ENCODE results near the gene CABP4.
A peak's percentile ranks its signal among the peaks of the same experiment; 100 is the strongest.
"Not testable (repeated sequence)": the region's sequence is repeated elsewhere in the genome, so short reads cannot be mapped to it uniquely, and the experiment has no call there.

CABP4 gene

DNA sequence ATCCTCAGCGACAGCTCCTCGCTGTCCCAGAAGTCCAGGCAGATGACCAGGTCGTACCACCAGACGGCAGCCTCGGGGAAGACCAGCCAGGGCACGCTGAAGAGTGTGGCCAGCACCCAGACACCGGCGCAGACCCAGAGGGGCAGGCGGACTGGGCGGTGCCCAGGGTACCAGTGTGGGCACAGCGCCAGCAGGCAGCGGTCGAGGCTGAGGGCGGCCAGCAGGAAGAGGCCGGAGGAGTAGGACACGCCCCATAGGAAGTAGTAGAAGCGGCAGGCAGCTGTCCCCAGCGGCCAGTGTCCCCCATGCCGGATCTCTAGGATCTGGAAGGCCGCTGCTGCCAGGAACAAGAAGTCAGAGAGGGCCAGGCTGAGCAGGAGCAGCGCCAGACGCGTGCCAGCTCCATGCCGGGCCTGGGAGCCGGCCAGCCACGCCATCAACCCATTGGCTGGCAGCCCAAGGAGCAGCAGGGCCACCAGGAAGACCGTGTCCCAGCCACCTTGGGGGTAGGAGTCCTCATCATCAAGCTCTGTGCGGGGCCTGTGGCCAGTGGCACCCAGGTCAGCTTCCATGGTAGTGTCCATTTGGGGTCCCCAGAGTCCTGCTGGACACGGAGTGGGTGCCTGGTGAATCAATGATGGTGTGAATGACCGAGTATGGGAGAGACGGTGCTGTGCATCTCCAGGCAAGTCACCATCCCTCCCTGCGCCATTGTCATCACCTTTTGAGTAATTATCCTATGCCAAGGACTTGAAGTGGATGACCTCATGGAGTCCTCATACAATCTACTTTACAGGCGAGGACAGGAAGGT is 2.8 kb upstream of the CABP4 start, which contains the start of gene GPR152:
Gene GPR152 (minus strand): TSS at position 589 of the 812 bp plus-strand sequence. CDS start 5 bp downstream, at position 584.
- no peak within 1 kb of the TSS for H3K4me3 Mint-ChIP-seq
- peaks cover 10% of the 10 kb centered on the region for H3K4me1 Mint-ChIP-seq (ENCODE audit: low read depth)
- H3K27me3 Mint-ChIP-seq (ENCODE audit: low read depth): no peaks in the 10 kb centered on the region
- no peak within 1 kb of the TSS for H3K27ac Mint-ChIP-seq
- no peaks in the 10 kb centered on the region for H3K36me3 Mint-ChIP-seq (ENCODE audit: low read depth)
- no peaks in the 10 kb centered on the region for H3K9me3 Mint-ChIP-seq

DNA sequence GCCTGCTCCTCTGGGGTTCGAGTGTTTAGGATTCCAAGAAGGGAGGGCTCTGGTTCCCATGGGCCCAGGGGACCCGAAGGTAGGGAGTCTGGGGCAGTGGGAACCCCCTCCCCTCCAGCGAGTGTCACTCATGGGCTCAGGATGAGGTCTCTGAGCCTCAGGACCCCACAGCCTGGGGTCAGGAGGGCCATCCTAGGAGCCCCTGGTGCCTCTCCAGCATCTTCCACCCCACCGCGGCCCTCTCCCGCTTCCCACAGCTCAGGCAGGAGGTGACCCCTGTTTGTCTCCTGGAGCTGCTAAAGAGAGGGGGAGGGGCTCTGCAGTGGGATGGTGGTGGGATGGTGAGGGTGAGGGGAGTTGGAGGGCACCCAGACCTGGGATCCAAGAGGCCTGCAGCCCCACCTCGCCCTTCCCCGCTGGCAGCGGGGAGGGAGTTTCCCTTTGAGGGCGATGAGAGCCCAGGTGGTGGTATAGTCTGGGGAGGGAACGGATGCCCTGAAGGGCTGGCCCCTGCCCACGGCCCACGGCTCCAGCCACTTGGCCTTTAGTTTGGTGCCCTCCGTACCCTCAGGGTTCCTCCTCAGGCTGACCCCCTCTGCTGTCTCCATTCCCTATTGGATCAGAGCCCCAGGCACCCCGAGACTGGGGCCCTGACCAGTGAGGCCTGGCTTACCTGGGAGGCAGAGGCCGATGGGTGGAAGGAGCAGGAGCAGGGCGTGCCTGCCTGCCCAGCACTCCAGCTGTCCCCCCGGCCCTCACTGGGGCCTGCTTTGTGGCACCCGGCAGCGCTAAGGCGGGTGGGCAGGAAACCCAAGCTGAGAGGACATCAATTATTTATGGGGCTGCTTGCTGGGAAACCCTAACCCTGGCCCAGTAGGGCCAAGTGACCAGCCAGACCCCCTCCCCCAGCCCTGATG is 1.1 kb upstream of the CABP4 start:
- Mint-ChIP-seq H3K36me3 (ENCODE audit: low read depth) (no peaks in the 10 kb centered on the region), H3K9me3 (no peaks in the 10 kb centered on the region), H3K4me3 (no peak overlapping the region), H3K27ac (no peak overlapping the region), H3K27me3 (ENCODE audit: low read depth) (no peaks in the 10 kb centered on the region), H3K4me1 (ENCODE audit: low read depth) (peaks cover 3% of the 10 kb centered on the region)

DNA sequence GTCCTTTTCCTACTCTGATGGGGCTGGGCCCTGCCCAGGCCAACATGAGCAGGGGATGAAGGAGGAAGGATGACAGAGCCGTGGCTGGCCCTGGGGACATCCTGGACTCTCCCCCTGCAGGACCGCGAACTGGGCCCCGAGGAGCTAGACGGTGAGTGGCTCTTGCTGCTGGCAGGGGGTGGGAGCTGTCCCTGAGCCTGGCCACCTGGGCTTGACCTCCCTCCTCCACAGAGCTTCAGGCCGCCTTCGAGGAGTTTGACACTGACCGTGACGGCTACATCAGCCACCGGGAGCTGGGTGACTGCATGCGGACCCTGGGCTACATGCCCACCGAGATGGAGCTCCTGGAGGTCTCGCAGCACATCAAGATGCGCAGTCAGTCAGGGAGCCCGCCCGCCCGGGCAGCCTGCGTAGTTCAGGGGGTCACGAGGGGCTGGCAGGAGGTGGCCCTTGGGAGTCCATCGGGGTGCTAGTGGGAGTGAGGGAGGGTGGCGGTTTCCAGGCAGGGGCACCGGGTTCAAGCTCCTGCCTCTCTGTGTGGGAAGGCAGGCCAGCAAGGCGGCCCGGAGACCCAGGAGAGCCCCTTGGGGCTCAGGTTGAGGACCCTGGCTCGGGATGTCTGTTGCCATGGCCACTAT is 1.0 kb downstream of the CABP4 start:
- Mint-ChIP-seq H3K27me3 (ENCODE audit: low read depth) (peaks cover 3% of the 10 kb centered on the region), H3K4me1 (ENCODE audit: low read depth) (no peaks in the 10 kb centered on the region), H3K36me3 (ENCODE audit: low read depth) (no peaks in the 10 kb centered on the region), H3K27ac (no peak overlapping the region), H3K9me3 (no peaks in the 10 kb centered on the region), H3K4me3 (no peak overlapping the region)

DNA sequence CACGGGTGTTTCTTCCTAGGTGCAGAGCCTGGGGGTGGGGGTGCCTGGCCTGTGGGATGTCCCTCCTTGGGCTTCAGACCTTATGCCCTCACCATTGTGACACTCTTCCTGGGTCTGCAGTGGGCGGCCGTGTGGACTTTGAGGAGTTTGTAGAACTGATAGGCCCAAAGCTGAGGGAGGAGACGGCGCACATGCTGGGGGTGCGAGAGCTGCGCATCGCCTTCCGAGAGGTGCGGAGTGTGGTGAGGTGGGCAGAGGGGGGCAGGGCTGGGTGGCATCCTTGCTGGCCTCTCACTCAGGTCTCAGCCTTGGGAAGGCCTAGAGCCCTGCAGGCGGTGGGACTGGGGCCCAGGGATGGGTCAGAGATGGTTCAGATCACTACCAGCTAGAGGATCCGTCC is 2.3 kb downstream of the CABP4 start:
- peaks cover 3% of the 10 kb centered on the region for H3K27me3 Mint-ChIP-seq (ENCODE audit: low read depth)
- H3K27ac Mint-ChIP-seq: no peak overlapping the region
- no peaks in the 10 kb centered on the region for H3K36me3 Mint-ChIP-seq (ENCODE audit: low read depth)
- H3K9me3 Mint-ChIP-seq: no peaks in the 10 kb centered on the region
- no peak overlapping the region for H3K4me3 Mint-ChIP-seq
- no peaks in the 10 kb centered on the region for H3K4me1 Mint-ChIP-seq (ENCODE audit: low read depth)

DNA sequence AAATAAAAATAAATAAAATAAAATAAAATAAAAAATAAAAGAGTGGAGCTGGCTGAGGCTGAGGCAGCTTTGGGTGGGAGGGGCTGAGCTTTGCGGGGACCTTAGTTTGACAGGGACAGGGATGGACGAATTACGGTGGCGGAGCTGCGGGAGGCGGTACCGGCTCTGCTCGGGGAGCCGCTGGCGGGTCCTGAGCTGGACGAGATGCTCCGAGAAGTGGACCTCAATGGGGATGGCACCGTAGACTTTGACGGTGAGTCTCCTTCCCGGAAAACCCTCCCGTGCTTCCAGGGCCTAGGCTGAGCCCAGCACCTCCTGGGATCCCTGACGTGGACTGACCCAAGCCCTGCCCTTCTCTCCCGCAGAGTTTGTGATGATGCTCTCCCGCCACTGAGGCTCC is 3.1 kb downstream of the CABP4 start:
- peaks cover 3% of the 10 kb centered on the region for H3K27me3 Mint-ChIP-seq (ENCODE audit: low read depth)
- no peak overlapping the region for H3K4me3 Mint-ChIP-seq
- no peaks in the 10 kb centered on the region for H3K36me3 Mint-ChIP-seq (ENCODE audit: low read depth)
- no peak overlapping the region for H3K27ac Mint-ChIP-seq
- H3K9me3 Mint-ChIP-seq: no peaks in the 10 kb centered on the region
- H3K4me1 Mint-ChIP-seq (ENCODE audit: low read depth): no peaks in the 10 kb centered on the region

DNA sequence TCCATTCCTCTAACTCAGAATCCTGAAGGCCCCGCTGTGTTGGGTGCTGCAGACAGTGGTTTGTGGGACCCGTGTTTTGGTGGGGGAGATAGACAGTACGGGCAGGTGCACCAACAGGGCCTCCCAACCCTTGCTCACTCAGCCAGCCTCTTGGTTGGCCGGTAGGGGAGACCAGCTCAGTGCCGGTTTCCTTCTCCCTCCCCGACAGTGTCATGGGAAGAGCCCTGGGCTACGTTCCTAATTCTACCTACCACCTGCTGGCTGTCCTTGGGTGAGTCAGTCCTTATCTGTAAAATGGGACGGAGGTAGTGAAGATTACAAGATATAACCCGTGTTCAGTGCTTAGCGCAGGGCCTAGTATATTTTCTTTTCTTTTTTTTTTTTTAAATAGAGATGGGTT is 8.0 kb downstream of the CABP4 start:
- peaks cover 23% of the 10 kb centered on the region for H3K4me1 Mint-ChIP-seq (ENCODE audit: low read depth)
- H3K9me3 Mint-ChIP-seq: no peaks in the 10 kb centered on the region
- peaks cover 3% of the 10 kb centered on the region for H3K27me3 Mint-ChIP-seq (ENCODE audit: low read depth)
- no peaks in the 10 kb centered on the region for H3K36me3 Mint-ChIP-seq (ENCODE audit: low read depth)
- H3K4me3 Mint-ChIP-seq: no peak overlapping the region
- no peak overlapping the region for H3K27ac Mint-ChIP-seq

DNA sequence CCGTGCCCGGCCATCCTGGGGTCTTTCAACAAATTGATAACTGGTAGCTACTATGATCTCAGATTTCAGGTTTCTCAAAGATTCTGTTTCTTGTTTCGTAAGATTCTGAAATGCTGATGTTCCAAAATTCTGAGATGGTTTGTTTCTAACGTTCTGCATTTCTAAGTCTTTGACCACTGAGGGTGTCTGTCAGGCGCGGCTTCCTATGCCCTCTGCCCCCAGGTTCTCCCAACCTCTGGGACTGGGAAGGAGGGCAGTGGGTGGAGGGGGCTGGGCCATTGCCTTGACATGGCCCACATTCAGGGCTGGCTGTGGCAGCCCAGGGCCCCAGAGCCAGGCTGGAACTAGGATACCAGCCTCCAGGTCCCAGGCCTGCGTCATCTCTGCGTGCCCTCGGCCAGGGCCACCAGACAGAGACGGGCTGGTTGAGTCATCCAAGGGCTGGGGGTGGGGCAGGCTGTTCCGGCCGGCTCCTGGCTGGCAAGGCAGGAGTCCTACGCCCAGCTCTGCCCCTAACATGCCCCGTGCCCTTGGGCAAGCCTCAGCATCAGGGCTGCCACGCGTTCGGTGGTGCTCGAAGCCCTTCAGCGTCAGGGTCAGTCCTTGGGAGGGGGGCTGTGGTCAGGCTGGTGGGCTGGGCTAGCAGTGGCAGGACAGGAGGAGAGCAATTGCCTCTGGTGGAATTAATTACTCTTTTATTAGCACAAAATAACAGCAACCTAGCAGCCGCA is 8.7 kb downstream of the CABP4 start:
- peak overlapping the region; percentile 49 for H3K27ac Mint-ChIP-seq
- H3K36me3 Mint-ChIP-seq (ENCODE audit: low read depth): no peaks in the 10 kb centered on the region
- no peaks in the 10 kb centered on the region for H3K9me3 Mint-ChIP-seq
- H3K4me3 Mint-ChIP-seq: peak overlapping the region; percentile 84
- peaks cover 3% of the 10 kb centered on the region for H3K27me3 Mint-ChIP-seq (ENCODE audit: low read depth)
- peaks cover 26% of the 10 kb centered on the region for H3K4me1 Mint-ChIP-seq (ENCODE audit: low read depth)

DNA sequence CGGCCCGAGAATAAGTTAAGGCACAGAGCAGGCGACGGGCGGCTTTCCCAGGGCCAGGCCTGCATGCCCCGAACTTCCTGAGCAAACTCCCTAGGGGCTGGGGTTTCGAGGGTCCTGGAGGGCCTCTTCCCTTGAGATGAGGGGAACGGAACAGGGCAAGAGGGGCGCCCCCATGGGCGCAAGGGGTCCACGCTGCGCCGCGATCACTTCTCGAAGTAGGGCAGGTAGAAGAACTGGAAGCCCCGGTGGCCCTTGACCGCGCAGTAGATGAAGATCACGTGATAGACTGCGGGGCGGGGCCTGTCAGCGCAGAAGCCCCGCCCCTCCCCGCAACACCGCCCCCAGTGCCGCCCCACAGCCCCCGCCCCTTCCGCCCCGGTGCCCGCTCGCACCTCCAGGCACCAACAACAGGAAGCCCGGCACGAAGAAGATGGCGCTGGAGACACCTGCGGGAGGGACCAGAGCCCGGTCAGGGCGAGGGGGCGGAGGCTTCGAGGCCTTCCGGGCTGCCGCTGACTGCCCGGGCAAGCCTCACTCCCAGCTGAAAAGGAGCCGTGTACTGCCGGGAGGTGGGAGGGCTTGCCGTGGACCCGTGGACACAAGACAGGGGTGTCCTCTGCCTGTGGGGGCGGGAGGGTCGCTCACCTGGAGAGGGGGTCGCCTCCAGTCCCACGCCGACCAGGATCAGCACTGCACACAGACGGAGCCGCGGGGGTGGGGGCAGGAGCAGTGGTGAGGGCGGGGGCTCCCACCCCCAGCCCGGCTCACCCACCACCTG is 9.4 kb downstream of the CABP4 start:
- H3K27ac Mint-ChIP-seq: peak overlapping the region; percentile 88
- H3K9me3 Mint-ChIP-seq: no peaks in the 10 kb centered on the region
- H3K4me1 Mint-ChIP-seq (ENCODE audit: low read depth): peaks cover 29% of the 10 kb centered on the region

DNA sequence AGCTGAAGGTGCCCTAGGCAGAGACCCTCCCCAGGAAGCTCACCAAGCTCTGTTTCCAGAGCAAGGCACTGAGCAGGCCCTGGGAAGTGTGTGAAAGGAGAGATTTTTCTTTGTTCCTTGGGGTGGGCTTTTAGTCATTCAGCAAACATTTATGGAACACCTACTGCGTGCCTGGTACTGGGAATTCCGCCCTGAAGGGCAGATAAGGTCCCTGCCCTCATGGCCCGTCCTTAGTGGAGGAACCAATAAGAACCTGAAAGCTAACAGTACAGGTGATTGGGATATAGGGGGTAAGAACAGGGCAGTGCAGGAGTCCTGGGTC is 10.0 kb downstream of the CABP4 start:
- Mint-ChIP-seq H3K27me3 (ENCODE audit: low read depth) (peaks cover 3% of the 10 kb centered on the region), H3K27ac (peak overlapping the region; percentile 88), H3K36me3 (ENCODE audit: low read depth) (no peaks in the 10 kb centered on the region), H3K4me3 (peak overlapping the region; percentile 84), H3K9me3 (no peaks in the 10 kb centered on the region), H3K4me1 (ENCODE audit: low read depth) (peaks cover 29% of the 10 kb centered on the region)

More for the DNA sequence above, 9.4 kb downstream of the CABP4 start:
- Mint-ChIP-seq H3K4me3 (peak overlapping the region; percentile 84), H3K36me3 (ENCODE audit: low read depth) (no peaks in the 10 kb centered on the region), H3K27me3 (ENCODE audit: low read depth) (peaks cover 3% of the 10 kb centered on the region)

DNA sequence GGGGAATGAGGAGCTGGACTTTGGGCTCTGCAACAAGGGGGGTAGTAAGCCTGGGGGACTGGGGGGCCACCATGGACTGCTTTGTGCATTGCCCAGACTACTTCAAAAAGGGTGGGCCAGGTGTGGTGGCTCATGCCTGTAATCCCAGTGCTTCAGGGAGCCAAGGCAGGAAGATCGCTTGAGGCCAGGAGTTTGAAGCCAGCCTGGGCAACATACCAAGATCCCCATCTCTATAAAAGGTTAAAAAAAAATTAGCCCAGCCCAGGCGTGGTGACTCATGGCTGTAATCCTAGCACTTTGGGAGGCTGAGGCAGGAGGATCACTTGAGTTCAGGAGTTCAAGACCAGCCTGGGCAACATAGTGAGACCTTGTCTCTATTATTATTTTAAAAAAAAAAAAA is 10.4 kb downstream of the CABP4 start:
- H3K27me3 Mint-ChIP-seq (ENCODE audit: low read depth); H3K36me3 Mint-ChIP-seq (ENCODE audit: low read depth); H3K9me3 Mint-ChIP-seq: not testable (repeated sequence)
- Mint-ChIP-seq H3K4me1 (ENCODE audit: low read depth) (peaks cover 29% of the 10 kb centered on the region), H3K27ac (peak overlapping the region; percentile 88), H3K4me3 (peak overlapping the region; percentile 84)

DNA sequence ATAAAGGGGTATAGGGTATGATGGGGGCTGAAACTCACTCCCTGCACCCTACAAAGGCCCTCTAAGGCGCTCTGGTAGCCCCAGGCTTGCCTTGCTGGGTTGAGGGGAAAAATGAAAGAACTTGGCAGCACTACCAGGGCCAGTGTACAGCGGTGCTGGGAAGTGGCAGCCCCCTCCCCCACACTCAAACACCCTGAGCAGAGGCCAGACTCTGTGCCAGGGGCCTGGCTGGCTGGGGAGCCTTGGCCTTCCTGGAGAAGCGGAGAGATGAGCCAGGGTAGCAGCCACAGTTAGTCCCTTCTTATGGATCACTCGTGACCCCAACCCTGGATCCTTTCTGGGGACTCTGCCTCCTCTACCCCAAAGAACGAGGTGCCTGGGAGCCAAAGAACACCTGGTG is 11.2 kb downstream of the CABP4 start:
- H3K4me1 Mint-ChIP-seq (ENCODE audit: low read depth): peaks cover 29% of the 10 kb centered on the region
- peak overlapping the region; percentile 21 for H3K4me3 Mint-ChIP-seq
- H3K27me3 Mint-ChIP-seq (ENCODE audit: low read depth): no peaks in the 10 kb centered on the region
- no peaks in the 10 kb centered on the region for H3K36me3 Mint-ChIP-seq (ENCODE audit: low read depth)
- H3K27ac Mint-ChIP-seq: no peak overlapping the region
- no peaks in the 10 kb centered on the region for H3K9me3 Mint-ChIP-seq

DNA sequence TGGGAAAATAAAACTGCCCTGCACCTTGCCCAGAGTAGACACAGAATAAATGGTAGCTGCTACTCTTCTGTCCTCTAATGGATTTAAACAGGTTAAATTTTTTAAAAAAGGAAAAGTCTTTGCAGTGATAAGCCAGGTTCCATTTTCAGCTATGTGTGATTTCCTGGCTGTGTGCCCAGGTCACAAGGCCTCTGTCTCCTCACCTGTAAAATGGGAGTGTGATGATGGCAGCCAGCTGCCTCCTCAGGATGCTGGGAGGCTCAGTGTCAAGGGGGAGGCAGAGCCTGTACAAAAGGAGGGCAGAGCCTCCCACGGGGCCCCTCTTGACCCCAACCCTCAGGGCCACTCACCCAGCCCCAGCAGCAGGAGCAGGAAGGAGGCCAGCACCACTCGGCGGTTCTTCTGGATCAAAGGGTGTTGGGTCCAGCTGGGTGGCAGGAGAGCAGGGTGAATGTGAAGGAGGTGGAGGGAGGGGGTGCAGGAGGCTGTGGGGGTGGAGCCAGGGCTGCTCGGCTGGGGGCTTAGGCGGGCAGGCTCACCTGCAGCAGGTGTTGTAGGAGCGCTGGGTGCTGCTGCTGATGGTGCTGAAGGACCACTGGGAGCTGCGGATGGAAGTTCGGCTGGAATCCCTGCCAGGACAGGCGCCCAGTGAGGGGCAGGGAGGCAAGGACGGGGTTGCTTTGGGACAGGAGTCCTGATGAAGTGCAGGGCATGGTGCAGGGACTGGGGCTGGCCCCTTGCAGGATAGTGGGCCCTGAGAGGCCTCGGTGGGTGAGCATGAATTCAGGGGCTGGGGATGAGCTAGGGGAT is 12.0 kb downstream of the CABP4 start:
- Mint-ChIP-seq H3K9me3 (no peaks in the 10 kb centered on the region), H3K4me1 (ENCODE audit: low read depth) (peaks cover 29% of the 10 kb centered on the region), H3K27ac (peak overlapping the region; percentile 52), H3K4me3 (peak overlapping the region; percentile 82), H3K27me3 (ENCODE audit: low read depth) (no peaks in the 10 kb centered on the region), H3K36me3 (ENCODE audit: low read depth) (no peaks in the 10 kb centered on the region)

DNA sequence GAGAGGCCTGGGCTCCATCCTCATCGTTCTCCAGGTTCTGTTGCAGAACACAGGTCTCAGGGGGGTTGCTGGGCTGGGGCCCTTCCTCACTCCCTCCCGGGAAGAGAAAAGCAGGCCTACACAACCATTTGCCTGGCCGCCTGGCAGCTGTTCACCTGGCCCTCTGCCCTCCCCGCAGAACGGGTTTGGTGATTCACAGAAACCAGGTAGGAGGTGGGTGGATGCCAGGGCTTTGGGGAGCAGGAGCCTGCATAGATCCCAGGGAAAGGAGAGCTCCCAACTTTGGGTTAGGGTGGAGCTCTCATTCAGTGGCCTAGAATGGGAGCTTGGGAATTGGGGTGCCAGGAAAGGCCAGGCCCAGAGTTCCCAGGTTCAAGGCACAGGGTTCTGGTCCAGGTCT is 12.9 kb downstream of the CABP4 start:
- H3K4me1 Mint-ChIP-seq (ENCODE audit: low read depth): peaks cover 29% of the 10 kb centered on the region
- H3K9me3 Mint-ChIP-seq: no peaks in the 10 kb centered on the region
- peak overlapping the region; percentile 57 for H3K27ac Mint-ChIP-seq
- no peaks in the 10 kb centered on the region for H3K27me3 Mint-ChIP-seq (ENCODE audit: low read depth)
- H3K36me3 Mint-ChIP-seq (ENCODE audit: low read depth): no peaks in the 10 kb centered on the region
- H3K4me3 Mint-ChIP-seq: peak overlapping the region; percentile 82
